Esophagus muscularis mucosa (tissue), 3 donors: ENCODE results near the gene TNFRSF17.

ENCODE experiments used
- POLR2A ChIP-seq: fragments of 450-650 bp; IDR thresholded peaks from one replicate; pipeline ENCODE4 v1.6.1; 2017; ENCODE audit warnings: antibody characterized with exemption, moderate library complexity, mild to moderate bottlenecking, low read depth
- POLR2AphosphoS5 ChIP-seq, 2 donors: sonication (generic); formaldehyde crosslinking; IDR thresholded peaks; one replicate each; pipeline ENCODE4 v1.6.1; 2017; ENCODE audit warnings: antibody characterized with exemption in 2 of 2
- TF ChIP-seq, protein P1 (sequence below), 3 experiments: fragments of 200-600 bp in 2 of 3; fragments of 450-650 bp in 1 of 3; sonication (generic) in 2 of 3; IDR thresholded peaks; one replicate each; pipeline ENCODE4 v1.5.1; 2017 to 2019; ENCODE audit warnings: antibody characterized with exemption in 3 of 3, mild to moderate bottlenecking in 2 of 3, moderate library complexity in 1 of 3

- TF ChIP-seq, protein P1, sequence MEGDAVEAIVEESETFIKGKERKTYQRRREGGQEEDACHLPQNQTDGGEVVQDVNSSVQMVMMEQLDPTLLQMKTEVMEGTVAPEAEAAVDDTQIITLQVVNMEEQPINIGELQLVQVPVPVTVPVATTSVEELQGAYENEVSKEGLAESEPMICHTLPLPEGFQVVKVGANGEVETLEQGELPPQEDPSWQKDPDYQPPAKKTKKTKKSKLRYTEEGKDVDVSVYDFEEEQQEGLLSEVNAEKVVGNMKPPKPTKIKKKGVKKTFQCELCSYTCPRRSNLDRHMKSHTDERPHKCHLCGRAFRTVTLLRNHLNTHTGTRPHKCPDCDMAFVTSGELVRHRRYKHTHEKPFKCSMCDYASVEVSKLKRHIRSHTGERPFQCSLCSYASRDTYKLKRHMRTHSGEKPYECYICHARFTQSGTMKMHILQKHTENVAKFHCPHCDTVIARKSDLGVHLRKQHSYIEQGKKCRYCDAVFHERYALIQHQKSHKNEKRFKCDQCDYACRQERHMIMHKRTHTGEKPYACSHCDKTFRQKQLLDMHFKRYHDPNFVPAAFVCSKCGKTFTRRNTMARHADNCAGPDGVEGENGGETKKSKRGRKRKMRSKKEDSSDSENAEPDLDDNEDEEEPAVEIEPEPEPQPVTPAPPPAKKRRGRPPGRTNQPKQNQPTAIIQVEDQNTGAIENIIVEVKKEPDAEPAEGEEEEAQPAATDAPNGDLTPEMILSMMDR (IDR thresholded peaks at IDR 0.05): no peak
- TF ChIP-seq POLR2A: no peak
- TF ChIP-seq POLR2AphosphoS5 (IDR thresholded peaks at IDR 0.05): no peak
Observed at GRCh38 chr16:11973070-11973469, 8.1 kb downstream of the TNFRSF17 start.
